Vagina (tissue), 2 donors: ENCODE results near the gene C2orf74. TPM values are rescaled to one million over a fixed set of nuclear protein-coding genes. Genes with fewer than 3 reads are reported as not detected.

Experiments used
- DNase-seq, 2 donors: peaks; one replicate each; pipeline ENCODE4 v3.0.0-alpha.2; 2017; ENCODE audit errors: extremely low spot score in 2 of 2
- H3K27ac ChIP-seq: fragments of 200-600 bp; sonication (generic); one replicate; pipeline ENCODE4 v1.5.1; 2019
- H3K27me3 ChIP-seq: fragments of 200-600 bp; sonication (generic); one replicate; pipeline ENCODE4 v1.5.1; 2019
- H3K36me3 ChIP-seq, 2 donors: fragments of 200-600 bp; sonication (generic); one replicate each; pipeline ENCODE4 v1.5.1; 2017 to 2019
- H3K4me1 ChIP-seq: fragments of 200-600 bp; sonication (generic); one replicate; pipeline ENCODE4 v1.5.1; 2019
- H3K4me3 ChIP-seq, 2 donors: fragments of 200-600 bp; sonication (generic); 1 replicate in 1 of 2; 2 replicates in 1 of 2; pipeline ENCODE4 v1.5.1; 2016 to 2019
- H3K9me3 ChIP-seq: fragments of 200-600 bp; sonication (generic); one replicate; pipeline ENCODE4 v1.5.1; 2019
- CTCF ChIP-seq, 3 experiments: fragments of 450-650 bp in 2 of 3; fragments of 200-600 bp in 1 of 3; sonication (generic) in 1 of 3; IDR thresholded peaks; one replicate each; pipeline ENCODE4 v1.5.1; 2017 to 2019; ENCODE audit warnings: antibody characterized with exemption in 3 of 3, mild to moderate bottlenecking in 2 of 3, moderate library complexity in 2 of 3
- POLR2A ChIP-seq, 2 donors: fragments of 450-650 bp; IDR thresholded peaks; one replicate each; pipeline ENCODE4 v1.6.1; 2017; ENCODE audit warnings: antibody characterized with exemption in 2 of 2, mild to moderate bottlenecking in 2 of 2, moderate library complexity in 2 of 2
- POLR2AphosphoS5 ChIP-seq, 2 donors: sonication (generic); formaldehyde crosslinking; IDR thresholded peaks; one replicate each; pipeline ENCODE4 v1.9.0; 2017; ENCODE audit warnings: antibody characterized with exemption in 2 of 2, mild to moderate bottlenecking in 2 of 2, low read depth in 1 of 2; ENCODE audit not compliant: insufficient read depth in 1 of 2
- intact Hi-C: fragments of 100-400 bp; cut with DNase I; formaldehyde crosslinking; loops from one replicate; pipeline ENCODE4 v1.15.1; 2023
- total RNA-seq: library from RNA; depleted of rRNA; stranded (reverse); fragments of >200 nt; gene quantifications from one replicate; pipeline ENCODE4 v1.2.3, GENCODE V29; 2016

C2orf74 gene
- total RNA-seq, 1 donor from 2014 or later = 8.8 TPM

GRCh38 chr2:61205132-61205531 is 43.1 kb downstream of the C2orf74 start:
- intact Hi-C loops = no loop called here
- no peaks in the 10 kb centered on the region for H3K27me3 ChIP-seq
- no peak for TF ChIP-seq CTCF (IDR thresholded peaks at IDR 0.05)
- H3K9me3 ChIP-seq = no peaks in the 10 kb centered on the region
- no peaks in the 10 kb centered on the region for H3K4me1 ChIP-seq
- H3K36me3 ChIP-seq = peaks cover 0 to 62% of the 10 kb centered on the region in 2 donors
- no peak overlapping the region for H3K4me3 ChIP-seq
- no peak for DNase-seq
- H3K27ac ChIP-seq = no peak overlapping the region

GRCh38 chr2:61210332-61210981 is 48.5 kb downstream of the C2orf74 start:
- intact Hi-C loops = no loop called here
- no peaks in the 10 kb centered on the region for H3K4me1 ChIP-seq
- H3K36me3 ChIP-seq = peaks cover 0 to 45% of the 10 kb centered on the region in 2 donors
- H3K27ac ChIP-seq = no peak overlapping the region
- no peaks in the 10 kb centered on the region for H3K9me3 ChIP-seq
- DNase-seq = no peak
- TF ChIP-seq CTCF (IDR thresholded peaks at IDR 0.05) (no peak), POLR2AphosphoS5 (IDR thresholded peaks at IDR 0.05; ENCODE audit: insufficient read depth in 1 of 2, low read depth in 1 of 2) (peak in 1 of 2 donors; percentile 8), POLR2A (IDR thresholded peaks at IDR 0.05) (no peak)
- H3K4me3 ChIP-seq = no peak overlapping the region
- no peaks in the 10 kb centered on the region for H3K27me3 ChIP-seq

- Histone ChIP-seq H3K27me3 (no peaks in the 10 kb centered on the region), H3K9me3 (no peaks in the 10 kb centered on the region), H3K27ac (no peak overlapping the region), H3K36me3 (peaks cover 0 to 27% of the 10 kb centered on the region in 2 donors), H3K4me1 (no peaks in the 10 kb centered on the region), H3K4me3 (no peak overlapping the region)
- intact Hi-C loops = no loop called here
- TF ChIP-seq POLR2AphosphoS5 (IDR thresholded peaks at IDR 0.05; ENCODE audit: insufficient read depth in 1 of 2, low read depth in 1 of 2) = no peak
- TF ChIP-seq POLR2A (IDR thresholded peaks at IDR 0.05) = no peak
- DNase-seq = no peak
Observed at GRCh38 chr2:61214171-61214570, 52.2 kb downstream of the C2orf74 start.

Other genes starting within 250 kb of the C2orf74 start
- gene PEX13, start 144.5 kb upstream of the C2orf74 start, total RNA-seq = 18.7 TPM
- gene PUS10, start 143.9 kb upstream of the C2orf74 start, total RNA-seq = 3.2 TPM
- 7.9 TPM for gene SANBR, start 96.3 kb upstream of the C2orf74 start, total RNA-seq